Hepatocyte (in vitro differentiated cells): ENCODE data around the gene PHF12. TPM values are rescaled to one million over a fixed set of nuclear protein-coding genes. Genes with fewer than 3 reads are reported as not detected.

Source experiments
- DNase-seq: peaks from one replicate; pipeline ENCODE4 v3.0.0-alpha.2; 2016; ENCODE audit warnings: low spot score
- H2AFZ ChIP-seq: fragments of 200-600 bp; sonication (generic); 2 replicates; pipeline ENCODE4 v1.6.0; 2016; ENCODE audit warnings: antibody characterized with exemption, mild to moderate bottlenecking
- H3K27ac ChIP-seq: fragments of 200-600 bp; sonication (generic); 2 replicates; pipeline ENCODE4 v1.5.1; 2016; ENCODE audit warnings: mild to moderate bottlenecking
- H3K27me3 ChIP-seq: fragments of 200-600 bp; sonication (generic); 2 replicates; pipeline ENCODE4 v1.6.1; 2016
- H3K36me3 ChIP-seq: fragments of 200-600 bp; sonication (generic); replicated peaks from 2 replicates; pipeline ENCODE4 v1.5.1; 2016; ENCODE audit warnings: low read depth; ENCODE audit not compliant: insufficient read depth
- H3K4me1 ChIP-seq: fragments of 200-600 bp; sonication (generic); 2 replicates; pipeline ENCODE4 v1.5.1; 2016; ENCODE audit warnings: mild to moderate bottlenecking, moderate library complexity; ENCODE audit not compliant: insufficient read depth
- H3K4me2 ChIP-seq: fragments of 200-600 bp; sonication (generic); 2 replicates; pipeline ENCODE4 v1.6.0; 2016
- H3K4me3 ChIP-seq: fragments of 200-600 bp; sonication (generic); 2 replicates; pipeline ENCODE4 v1.5.1; 2016; ENCODE audit warnings: mild to moderate bottlenecking
- H3K79me2 ChIP-seq: fragments of 200-600 bp; sonication (generic); 2 replicates; pipeline ENCODE4 v1.6.0; 2017; ENCODE audit warnings: mild to moderate bottlenecking
- H3K9me2 ChIP-seq: fragments of 200-600 bp; sonication (generic); replicated peaks from 2 replicates; pipeline ENCODE4 v1.6.0; 2017; ENCODE audit warnings: mild to moderate bottlenecking; ENCODE audit not compliant: insufficient read depth
- H3K9me3 ChIP-seq: fragments of 200-600 bp; sonication (generic); 2 replicates; pipeline ENCODE4 v1.5.1; 2016; ENCODE audit warnings: low read depth, mild to moderate bottlenecking
- H4K20me1 ChIP-seq: fragments of 200-600 bp; sonication (generic); 2 replicates; pipeline ENCODE4 v1.6.0; 2016; ENCODE audit warnings: mild to moderate bottlenecking; ENCODE audit not compliant: insufficient read depth, poor library complexity, severe bottlenecking
- CTCF ChIP-seq: fragments of 200-600 bp; sonication (generic); IDR thresholded peaks from 2 replicates; pipeline ENCODE4 v1.5.1; 2016; ENCODE audit warnings: antibody characterized with exemption, mild to moderate bottlenecking; ENCODE audit not compliant: poor library complexity
- EZH2 ChIP-seq: fragments of 200-600 bp; sonication (generic); IDR thresholded peaks from 2 replicates; pipeline ENCODE4 v1.6.1; 2016; ENCODE audit warnings: antibody characterized with exemption, mild to moderate bottlenecking, borderline replicate concordance
- EZH2phosphoT487 ChIP-seq: fragments of 200-600 bp; sonication (generic); IDR thresholded peaks from one replicate; pipeline ENCODE4 v1.6.1; 2018; ENCODE audit warnings: antibody characterized with exemption, mild to moderate bottlenecking, low read depth, moderate library complexity; ENCODE audit not compliant: unreplicated experiment, severe bottlenecking
- WGBS: methylation state at CpG from one replicate; pipeline ENCODE4 v1.1.6; 2016; ENCODE audit warnings: low lambda C conversion rate; ENCODE audit errors: missing lambda C conversion rate; 5-methylcytosine and 5-hydroxymethylcytosine counted together
- polyA plus RNA-seq: library from polyadenylated mRNA; unstranded; fragments of >200 nt; fragmentation: Nextera tagmentation; extraction: Ambion mirVana; gene quantifications from 2 replicates; pipeline ENCODE4 v1.2.1, GENCODE V29; 2016
- total RNA-seq: library from RNA; depleted of rRNA; stranded (reverse); fragments of >200 nt; gene quantifications from 2 replicates; pipeline ENCODE4 v1.2.3, GENCODE V29; 2014

Gene PHF12
- total and polyA plus RNA-seq, 2 experiments from 2014 or later, result 12.1 to 19.0 TPM

GRCh38 chr17:28951991-28952975 is 965 bp upstream of the PHF12 start:
- H3K36me3 ChIP-seq, result no peaks in the 10 kb centered on the region
- H3K27ac ChIP-seq, result peak overlapping the region; percentile 94
- peaks cover 10% of the 10 kb centered on the region for H4K20me1 ChIP-seq
- TF ChIP-seq CTCF (no peak), EZH2phosphoT487 (no peak), EZH2 (no peak)
- H3K27me3 ChIP-seq, result no peaks in the 10 kb centered on the region
- DNase-seq, result peak; percentile 99
- peak overlapping the region; percentile 77 for H3K4me2 ChIP-seq
- H3K79me2 ChIP-seq, result peaks cover 38% of the 10 kb centered on the region
- peak overlapping the region; percentile 28 for H3K4me3 ChIP-seq
- H3K9me3 ChIP-seq, result no peaks in the 10 kb centered on the region
- WGBS, result 8% methylated on average over 36 of the region's 36 CpGs
- no peaks in the 10 kb centered on the region for H3K9me2 ChIP-seq
- peaks cover 12% of the 10 kb centered on the region for H3K4me1 ChIP-seq
- peak overlapping the region; percentile 33 for H2AFZ ChIP-seq

GRCh38 chr17:28950752-28951427 is 428 bp downstream of the PHF12 start:
- DNase-seq, result no peak
- H3K36me3 ChIP-seq, result no peaks in the 10 kb centered on the region
- WGBS, result under 1% methylated on average over 22 of the region's 51 CpGs
- peaks cover 24% of the 10 kb centered on the region for H4K20me1 ChIP-seq
- H3K27me3 ChIP-seq, result no peaks in the 10 kb centered on the region
- peak overlapping the region; percentile 92 for H3K4me3 ChIP-seq
- H3K9me2 ChIP-seq, result no peaks in the 10 kb centered on the region
- peak overlapping the region; percentile 93 for H3K27ac ChIP-seq
- peaks cover 21% of the 10 kb centered on the region for H3K4me1 ChIP-seq
- peaks cover 52% of the 10 kb centered on the region for H3K79me2 ChIP-seq
- H3K4me2 ChIP-seq, result peak overlapping the region; percentile 92
- H2AFZ ChIP-seq, result no peak overlapping the region
- H3K9me3 ChIP-seq, result no peaks in the 10 kb centered on the region
- TF ChIP-seq CTCF, result no peak
- TF ChIP-seq EZH2, result no peak
- TF ChIP-seq EZH2phosphoT487, result no peak

- peak overlapping the region; percentile 93 for H3K27ac ChIP-seq
- H3K36me3 ChIP-seq, result no peaks in the 10 kb centered on the region
- no peaks in the 10 kb centered on the region for H3K9me3 ChIP-seq
- H3K27me3 ChIP-seq, result no peaks in the 10 kb centered on the region
- 2% methylated on average over 35 of the region's 43 CpGs for WGBS
- peaks cover 21% of the 10 kb centered on the region for H3K4me1 ChIP-seq
- H3K79me2 ChIP-seq, result peaks cover 59% of the 10 kb centered on the region
- H3K4me3 ChIP-seq, result peak overlapping the region; percentile 92
- peak overlapping the region; percentile 92 for H3K4me2 ChIP-seq
- peak; percentile 58 for DNase-seq
- TF ChIP-seq CTCF (no peak), EZH2 (no peak), EZH2phosphoT487 (no peak)
- H4K20me1 ChIP-seq, result peaks cover 31% of the 10 kb centered on the region
- H3K9me2 ChIP-seq, result no peaks in the 10 kb centered on the region
- H2AFZ ChIP-seq, result no peak overlapping the region
These were observed 1.1 kb downstream of the PHF12 start for GRCh38 chr17:28950017-28950751.
